ENCODE results near the gene NHLRC4.

The NHLRC4 gene

DNA sequence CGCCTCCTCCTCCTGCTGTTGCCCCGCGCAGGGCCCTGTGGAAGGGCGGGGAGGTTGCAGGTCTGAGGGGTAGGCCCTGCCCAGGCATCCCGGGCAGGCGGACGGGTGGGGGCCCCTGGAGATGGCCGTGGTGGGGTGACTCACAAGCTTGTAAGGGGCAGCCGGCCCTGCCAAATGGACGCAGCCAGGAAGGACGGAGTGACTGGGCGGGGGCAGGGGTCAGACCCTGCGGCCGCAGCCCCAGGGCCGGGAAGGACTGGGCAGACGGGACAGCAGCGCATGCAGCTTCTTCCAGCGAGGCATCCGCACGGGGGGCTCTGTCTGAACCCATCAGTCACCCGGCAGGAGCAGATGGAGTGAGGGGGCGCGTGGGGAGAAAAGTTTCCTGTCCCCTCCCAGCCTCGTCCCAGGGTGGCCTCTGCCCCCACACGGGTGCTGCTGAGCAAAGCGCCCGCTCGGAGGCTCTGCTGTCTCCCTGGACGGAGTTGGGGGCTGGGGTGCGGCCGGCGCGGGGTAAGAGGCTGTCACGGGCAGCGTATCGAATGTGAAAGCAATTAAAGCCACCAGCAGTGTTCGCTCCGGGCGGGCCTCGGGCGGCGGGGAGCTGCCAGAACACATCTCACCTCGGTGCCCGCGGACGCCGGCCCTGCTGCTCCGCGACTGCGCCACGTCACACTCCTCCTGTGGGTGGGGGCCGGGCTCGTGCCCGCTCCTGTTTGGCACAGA is 12.0 kb upstream of the NHLRC4 start:
- no peak for DNase-seq

- no peak for DNase-seq
Observed at GRCh38 chr16:555528-556473, 11.0 kb upstream of the NHLRC4 start.

DNA sequence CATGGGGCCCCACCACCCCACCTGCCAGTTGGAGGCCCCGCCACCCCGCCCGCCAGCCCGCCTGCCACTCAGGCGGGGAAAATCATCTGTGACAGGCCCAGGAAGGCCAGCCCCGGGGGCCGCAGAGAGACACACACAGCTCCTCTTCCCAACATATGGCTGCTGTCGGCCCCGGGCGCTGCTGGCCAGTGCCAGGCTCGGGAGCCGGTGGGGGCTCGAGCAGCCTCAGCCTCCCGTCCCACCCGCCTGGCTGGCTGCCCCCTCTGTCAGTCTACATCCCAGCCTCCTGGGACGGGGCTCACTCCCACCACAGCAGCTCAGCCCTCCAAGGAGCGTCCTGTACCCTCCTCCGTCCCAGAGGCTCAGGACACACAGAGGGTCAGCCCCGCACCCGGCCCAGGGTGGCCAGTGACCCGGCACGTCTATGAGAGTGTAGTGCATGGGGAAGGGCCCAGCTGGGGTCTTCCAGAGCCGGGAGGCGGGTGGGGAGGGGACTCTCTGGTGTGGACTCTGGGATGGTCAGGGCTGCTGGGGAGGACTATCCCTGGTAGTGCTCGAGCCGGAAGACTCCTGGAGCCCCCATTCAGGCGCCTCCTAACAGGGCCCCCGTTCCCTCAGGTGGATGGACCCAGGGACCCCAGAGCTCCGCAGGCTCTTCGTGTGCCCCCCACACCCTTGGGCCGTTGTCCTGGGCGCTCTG is 10.2 kb upstream of the NHLRC4 start:
- DNase-seq, result no peak

- DNase-seq, result no peak
Observed at GRCh38 chr16:557463-558297, 9.1 kb upstream of the NHLRC4 start.

- no peak for DNase-seq
Observed at GRCh38 chr16:558298-559020, 8.3 kb upstream of the NHLRC4 start.

- DNase-seq, result no peak
Observed at GRCh38 chr16:559021-559380, 7.8 kb upstream of the NHLRC4 start.

- no peak for DNase-seq
Observed at GRCh38 chr16:559411-560203, 7.2 kb upstream of the NHLRC4 start.

DNA sequence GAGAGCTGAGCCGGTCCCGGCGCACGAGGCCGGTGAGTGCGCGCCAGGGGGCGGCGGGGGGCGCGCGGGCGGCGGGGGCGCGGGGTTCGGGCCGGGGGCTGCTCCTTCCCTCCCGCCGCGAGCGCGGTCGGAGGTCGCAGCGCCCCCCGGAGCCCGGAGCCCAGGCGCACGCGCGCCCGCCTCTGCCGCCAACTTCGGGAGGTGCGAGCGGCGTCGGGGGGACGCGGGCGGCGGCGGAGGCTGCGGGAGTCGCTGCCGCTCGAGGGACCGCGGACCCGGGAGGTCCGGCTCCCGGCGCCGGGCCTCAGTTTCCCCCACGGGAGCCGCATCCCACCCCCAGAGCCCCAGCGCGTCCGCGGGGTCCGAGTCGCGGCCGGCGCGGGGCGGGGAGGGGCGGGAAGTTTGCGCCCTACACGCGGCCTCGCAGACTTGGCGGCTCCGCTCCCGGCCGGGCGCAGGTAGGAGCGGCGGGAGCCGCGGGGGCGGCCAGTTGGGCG is 6.6 kb upstream of the NHLRC4 start, which contains the start of gene PRR35:
Gene PRR35 (plus strand): TSS at position 191 of the 497 bp plus-strand sequence. CDS start 2,901 bp downstream, outside the sequence.
- DNase-seq, result no peak

DNA sequence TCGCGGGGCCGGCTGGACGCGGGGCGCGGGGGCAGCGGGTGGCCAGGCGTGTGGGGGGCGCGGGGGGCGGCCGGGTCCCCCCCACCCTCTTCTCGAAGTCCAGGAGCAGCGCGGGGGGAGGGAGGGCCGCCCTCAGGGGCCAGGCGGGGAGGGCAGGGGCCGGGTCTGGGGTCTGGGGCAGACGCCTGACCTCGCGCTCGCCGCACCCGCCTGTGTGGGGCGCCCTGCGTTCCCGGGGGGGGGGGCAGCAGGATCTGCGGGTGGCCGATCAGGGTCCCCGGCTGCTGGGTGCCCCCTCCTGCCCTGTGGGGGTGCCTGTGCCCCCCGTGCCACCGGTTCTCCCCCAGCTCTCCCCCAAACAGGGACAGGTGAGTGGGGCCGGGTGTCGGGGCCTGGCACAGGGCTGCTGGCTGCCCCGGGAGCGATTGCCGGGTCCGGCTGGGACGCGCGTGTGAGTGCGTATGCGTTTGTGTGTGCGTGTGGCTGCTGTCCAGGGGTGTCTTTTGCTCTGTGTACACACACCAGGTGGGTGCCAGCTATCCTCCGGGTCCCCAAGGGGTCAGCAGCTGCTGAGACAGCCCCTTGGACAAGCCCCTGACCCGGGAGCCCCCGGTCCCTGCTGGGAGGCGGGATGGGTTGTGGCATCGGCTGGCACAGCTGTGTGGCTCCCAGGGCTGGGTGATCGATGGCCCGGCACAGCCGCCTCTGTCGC is 5.9 kb upstream of the NHLRC4 start:
- no peak for DNase-seq

DNA sequence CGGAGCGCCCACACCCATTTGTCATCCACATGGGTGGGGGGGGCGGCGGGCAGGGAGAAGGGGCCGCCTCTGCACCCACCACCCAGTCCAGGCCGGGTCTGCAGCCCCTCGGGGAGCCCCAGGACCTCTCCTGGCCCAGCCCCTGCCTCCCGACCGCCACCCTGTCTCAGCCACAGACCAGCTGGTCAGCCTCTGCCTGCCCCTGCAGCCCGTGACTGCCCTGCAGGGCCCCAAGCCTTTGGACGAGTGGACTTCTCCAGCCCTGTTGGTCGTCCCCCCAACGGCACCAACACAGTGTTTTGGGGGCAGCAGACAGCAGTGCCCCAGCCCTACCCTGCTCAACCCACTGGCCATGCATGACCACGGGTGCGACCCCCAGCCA is 5.4 kb upstream of the NHLRC4 start:
- no peak for DNase-seq

GRCh38 chr16:561957-562938 is 4.6 kb upstream of the NHLRC4 start:
- DNase-seq, result no peak

DNA sequence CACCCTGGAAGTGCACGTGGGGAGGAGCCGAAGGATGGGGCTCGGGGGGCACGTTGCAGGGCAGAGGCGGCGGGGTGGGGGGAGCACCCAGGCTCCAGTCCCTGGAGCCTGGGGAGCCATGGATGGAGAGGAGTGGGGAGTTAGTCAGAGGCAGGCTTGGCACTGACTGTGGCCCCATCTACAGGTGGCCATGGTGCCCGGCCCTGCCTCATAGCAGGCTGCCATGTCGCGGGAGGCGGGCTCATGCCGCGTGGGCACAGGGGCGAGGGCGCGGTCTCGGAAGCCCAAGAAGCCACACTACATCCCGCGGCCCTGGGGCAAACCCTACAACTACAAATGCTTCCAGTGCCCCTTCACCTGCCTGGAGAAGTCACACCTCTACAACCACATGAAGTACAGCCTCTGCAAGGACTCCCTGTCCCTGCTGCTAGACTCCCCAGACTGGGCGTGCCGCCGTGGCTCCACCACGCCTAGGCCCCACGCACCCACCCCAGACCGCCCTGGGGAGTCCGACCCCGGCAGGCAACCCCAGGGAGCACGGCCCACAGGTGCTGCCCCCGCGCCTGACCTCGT is 3.6 kb upstream of the NHLRC4 start:
- no peak for DNase-seq

DNA sequence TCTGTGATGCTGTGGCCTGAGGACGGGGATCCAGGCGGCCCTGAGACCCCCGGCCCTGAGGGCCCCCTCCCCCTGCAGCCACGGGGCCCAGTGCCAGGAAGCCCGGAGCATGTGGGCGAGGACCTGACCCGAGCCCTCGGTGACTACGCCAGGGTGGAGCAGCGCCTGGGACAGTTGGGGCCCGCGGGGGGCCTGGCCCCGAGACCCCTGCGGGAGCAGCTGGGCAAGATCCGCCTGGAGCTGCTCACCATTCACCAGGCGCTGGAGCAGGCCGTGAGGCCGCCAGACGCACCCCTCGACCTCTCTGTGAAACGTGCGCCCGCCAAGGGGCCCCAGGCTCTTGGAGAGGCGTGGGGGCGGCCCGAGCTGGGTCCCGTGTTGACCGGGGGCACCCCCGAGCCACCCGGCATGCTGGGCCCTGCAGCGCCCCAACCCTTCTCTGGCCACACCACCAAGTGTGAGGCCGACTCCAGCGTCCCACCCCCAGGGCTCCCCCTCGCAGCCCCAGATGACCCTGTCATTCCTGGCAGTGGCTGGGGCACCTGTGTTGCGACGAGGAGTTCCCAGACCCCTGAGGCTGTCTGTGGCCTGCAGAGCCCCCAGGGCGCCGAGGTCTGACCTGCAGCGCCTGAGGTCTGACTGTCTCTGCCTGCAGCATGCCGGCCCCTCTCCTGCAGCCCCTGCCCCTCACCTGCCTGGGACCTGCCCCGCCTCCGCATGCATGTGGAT is 2.0 kb upstream of the NHLRC4 start:
- no peak for DNase-seq

GRCh38 chr16:565419-566330 is 1.1 kb upstream of the NHLRC4 start:
- DNase-seq, result no peak

GRCh38 chr16:567373-568256 is 810 bp downstream of the NHLRC4 start:
- DNase-seq, result no peak

Data from activated CD4-positive, alpha-beta T cell treated with anti-CD3 and anti-CD28 coated beads, Interleukin-2, amount 50 U/mL, for 16 hours (primary cell).